Activated CD4-positive, alpha-beta T cell treated with anti-CD3 and anti-CD28 coated beads, Interleukin-10, Interleukin-2, amounts not matched to agents 100 ng/mL and 50 ng/mL, durations not matched to agents 16 hours and 8 hours (primary cell): ENCODE results near the gene INO80D.
"Not testable (repeated sequence)": the region's sequence is repeated elsewhere in the genome, so short reads cannot be mapped to it uniquely, and the experiment has no call there.

Source experiments
- DNase-seq: peaks from one replicate; pipeline ENCODE4 v3.0.0-alpha.2; 2020

INO80D gene

DNA sequence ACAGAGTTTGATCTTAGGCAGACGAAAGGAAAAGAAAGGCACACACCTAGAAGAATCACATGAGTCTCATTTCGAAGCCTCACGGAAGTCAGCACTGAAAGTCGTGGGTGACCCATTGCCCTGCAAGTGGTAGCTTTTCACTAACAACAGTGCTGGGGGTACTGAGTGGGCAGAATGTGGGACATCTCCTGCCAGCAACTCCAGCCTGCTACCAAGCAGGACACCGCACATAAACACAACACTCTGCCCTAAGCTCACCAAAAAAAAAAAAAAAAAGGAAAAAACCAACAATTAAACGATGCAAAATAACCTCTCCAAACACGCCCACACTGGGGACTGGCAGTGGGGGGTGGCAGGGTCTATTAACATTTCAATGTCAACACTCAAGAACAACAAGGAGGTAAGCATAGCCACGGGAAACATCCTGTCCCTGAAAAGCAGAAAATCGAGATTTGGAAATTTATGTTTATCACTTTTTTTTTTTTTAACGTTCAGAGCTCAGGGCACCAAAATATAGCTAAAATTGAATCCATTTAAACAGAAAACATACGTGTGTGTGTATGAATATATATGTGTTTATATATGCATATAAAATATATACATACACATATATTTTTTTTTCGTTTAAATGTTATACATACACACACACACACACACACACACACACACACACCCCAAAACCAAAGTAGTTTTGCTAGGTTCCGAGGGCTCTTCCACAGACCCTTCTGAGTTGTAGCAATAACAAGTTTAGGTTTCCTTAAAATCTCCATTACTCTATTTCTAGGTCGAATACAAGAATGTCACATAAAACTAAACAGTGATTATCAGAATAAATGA lies 2.2 kb downstream of the INO80D start:
- DNase-seq, result peak; percentile 57

DNA sequence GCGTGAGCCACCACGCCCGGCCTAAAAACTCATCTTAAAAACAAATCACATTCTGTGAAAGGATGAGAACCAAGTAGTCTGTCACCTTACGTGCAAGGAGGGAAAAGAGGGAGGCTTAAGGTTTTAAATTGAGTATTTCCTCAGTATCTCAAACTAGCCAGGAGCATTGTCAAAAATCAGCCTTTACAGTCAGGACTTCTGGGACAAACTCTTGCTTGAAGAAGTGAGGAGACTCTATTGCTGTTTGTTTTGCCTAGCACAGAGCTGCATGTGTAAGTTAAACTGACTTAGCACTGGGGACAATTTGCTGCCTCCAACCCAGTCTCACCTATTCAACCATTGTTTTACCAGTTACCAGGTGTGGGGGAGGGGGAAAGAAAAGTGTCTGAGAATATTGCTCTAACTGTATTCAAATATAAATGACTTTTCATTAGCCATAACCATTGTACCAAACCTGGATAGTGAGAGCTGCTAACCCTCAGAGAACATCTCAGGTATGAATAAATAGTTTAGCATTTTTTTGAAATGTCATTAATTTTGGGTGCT lies 3.6 kb downstream of the INO80D start:
- no peak for DNase-seq

DNA sequence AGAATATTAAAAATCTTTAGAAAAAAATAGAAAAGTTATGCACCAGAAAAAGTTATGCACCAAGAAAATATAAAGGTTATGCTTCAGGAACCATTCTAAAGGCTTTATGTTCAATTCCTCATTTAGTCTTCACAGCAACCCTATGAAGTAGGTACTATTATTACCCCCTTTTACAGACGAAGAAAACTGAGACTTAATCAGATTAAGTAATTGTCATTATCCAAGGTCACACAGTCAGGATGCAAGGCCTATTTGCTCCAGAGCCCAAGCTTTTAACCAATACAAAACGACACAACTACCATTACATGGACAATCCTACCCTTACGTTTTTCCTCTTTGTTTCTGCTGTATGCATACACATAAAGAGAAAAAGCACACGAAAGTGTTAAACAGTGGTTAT lies 5.0 kb downstream of the INO80D start:
- no peak for DNase-seq

DNA sequence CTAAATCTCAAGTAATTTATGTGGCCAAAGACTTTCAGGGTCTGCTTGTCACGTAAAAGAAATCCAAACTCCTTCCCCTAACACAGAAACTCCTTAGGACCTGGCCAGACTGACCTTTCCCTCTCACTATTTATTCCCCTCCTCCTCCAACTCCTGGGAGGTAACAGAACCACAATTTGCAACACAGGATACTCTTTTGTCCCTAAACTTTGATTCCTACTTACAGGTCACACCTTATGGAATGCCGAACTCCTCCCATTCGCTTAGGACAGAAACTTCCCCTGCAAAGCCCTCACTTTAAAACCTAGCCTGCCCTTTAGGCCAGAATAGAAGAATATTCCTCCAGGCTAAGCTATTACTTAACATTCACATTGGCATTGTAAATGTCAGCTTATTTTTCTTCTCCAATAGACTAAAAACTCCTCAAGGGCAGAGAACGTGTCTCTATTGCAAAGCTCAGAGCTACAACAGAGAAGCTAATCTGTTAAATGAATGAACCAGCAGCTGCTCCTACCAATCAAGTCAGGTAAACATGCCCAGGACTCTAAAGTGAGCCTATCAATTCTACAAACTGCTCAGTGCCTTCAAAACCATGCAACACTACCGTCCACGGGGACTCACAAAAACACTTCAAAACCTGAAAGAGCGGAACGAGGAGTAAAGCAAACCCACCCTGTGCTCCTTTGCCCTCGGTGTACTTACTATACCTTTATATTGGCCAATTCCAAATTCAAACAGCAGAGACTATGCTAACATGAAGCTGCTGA lies 6.1 kb downstream of the INO80D start:
- DNase-seq, result no peak

DNA sequence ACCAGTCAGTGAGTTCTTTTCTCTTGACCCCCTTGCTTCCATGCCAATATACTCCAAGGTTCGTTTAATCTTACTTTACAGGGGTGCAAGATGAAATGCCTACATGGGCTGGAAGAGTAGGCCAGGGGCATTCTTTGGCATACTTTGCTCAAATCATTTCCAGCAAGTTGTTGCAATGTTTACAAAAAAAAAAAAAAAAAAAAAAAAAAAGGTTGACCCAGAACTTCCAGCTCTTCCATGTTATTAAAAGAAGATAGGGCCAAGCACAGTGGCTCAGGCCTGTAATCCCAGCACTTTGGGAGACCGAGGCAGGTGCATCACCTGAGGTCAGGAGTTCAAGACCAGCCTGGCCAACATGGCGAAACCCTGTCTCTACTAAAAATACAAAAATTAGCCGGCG lies 8.1 kb downstream of the INO80D start:
- DNase-seq, result not testable (repeated sequence)

DNA sequence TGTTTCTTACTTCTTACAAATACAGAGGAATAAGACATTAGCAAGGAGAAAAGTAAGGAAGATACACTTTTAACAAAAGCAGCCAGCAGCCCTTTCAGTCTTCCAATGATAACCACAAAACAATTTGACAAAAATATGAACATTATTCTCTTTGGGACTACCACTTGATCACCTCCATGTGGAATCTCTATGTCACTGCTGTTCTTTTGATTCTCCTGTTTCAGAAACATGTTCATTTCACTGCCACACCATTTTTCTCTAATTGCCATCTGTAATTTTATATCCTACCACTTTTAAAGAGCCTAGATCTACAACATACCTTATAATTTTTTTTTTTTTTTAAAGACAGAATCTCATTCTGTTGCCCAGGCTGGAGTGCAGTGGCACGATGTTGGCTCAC lies 10.9 kb downstream of the INO80D start:
- DNase-seq, result no peak

DNA sequence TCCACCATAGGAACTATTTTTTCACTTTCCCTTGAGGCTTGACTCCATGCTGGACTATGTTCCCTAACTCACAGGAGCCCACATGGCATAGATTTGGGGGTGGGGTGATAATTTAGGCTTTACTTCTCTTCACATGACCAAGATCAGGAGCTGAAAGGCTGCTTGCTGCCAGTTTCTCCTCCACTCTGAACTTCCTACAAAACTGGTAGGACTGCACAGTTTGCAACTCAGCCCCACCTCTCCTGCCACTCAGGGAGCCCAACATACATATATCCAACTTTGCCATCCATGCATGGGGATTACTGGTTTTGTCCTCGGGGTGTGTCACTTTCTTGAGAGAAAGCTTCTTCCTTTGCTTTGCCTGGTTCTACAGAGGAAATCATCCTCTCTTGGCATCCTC lies 14.2 kb downstream of the INO80D start:
- no peak for DNase-seq

DNA sequence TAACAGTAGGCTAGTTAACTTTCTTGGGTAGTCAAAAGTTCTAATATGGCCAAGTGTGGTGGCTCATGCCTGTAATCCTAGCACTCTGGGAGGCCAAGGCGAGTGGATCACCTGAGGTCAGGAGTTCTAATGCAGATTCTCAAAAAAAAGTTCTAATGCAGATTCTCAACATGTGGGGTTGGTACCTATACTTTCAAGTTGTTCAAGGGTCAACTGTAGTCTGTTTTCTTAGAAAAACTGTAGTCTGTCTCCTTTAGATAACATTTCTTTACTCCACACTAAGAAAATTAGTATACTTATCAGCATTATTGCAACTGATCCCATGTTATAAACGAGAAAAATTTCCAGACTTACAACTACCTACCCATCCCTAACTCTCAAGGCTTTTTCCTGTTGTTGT lies 16.6 kb downstream of the INO80D start:
- no peak for DNase-seq

DNA sequence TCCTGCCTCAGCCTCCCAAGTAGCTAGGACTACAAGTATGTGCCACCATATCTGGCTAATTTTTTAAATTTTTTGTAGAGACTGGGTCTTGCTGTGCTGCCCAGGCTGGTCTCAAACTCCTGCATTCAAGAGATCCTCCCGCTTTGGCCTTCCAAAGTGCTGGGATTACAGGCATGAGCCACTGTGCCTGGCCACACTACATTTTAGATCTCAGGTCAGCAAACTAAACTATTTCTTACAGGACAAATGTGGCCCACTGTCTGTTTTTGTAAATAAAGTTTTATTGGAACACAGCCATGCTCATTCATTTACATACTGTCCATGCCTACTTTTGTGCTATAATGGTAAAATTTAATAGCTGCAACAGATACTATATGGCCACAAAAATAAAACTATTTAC lies 17.8 kb downstream of the INO80D start:
- DNase-seq, result no peak

DNA sequence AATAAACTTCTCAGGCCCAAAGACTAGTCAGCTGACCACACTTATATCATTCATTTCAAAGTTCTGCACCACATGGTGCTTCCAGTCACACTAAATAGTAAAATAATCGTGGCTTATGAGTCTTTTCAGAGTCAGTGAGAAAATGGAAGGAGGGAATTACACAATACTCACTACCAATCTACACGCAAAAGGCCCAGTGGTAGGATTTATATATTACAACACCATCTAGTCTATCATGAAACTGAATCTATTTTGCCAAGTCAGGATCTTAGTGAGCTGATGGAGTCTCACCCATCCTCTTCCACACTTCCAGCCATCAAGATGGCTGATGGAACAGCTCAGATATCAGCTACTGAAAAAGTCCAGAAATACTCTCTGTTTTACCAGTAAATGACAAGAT lies 21.9 kb downstream of the INO80D start:
- no peak for DNase-seq

DNA sequence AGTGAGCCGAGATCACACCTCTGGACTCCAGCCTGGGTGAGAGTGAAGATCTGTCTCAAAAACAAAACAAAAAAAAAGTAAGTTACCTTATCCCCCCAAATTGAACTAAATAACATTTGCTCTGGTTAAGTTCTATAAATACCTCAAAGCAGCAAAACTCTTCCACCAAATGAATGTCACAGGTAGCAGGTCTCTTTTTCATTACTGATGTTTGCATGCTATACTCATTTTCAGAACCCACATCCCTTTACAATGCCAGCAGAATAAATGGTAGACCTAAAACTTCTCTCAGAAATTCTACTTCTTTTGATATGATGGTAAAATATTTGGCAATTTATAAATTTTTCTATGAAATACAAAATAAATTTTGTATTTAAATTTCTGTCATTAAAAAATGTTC lies 22.3 kb downstream of the INO80D start:
- DNase-seq, result no peak

DNA sequence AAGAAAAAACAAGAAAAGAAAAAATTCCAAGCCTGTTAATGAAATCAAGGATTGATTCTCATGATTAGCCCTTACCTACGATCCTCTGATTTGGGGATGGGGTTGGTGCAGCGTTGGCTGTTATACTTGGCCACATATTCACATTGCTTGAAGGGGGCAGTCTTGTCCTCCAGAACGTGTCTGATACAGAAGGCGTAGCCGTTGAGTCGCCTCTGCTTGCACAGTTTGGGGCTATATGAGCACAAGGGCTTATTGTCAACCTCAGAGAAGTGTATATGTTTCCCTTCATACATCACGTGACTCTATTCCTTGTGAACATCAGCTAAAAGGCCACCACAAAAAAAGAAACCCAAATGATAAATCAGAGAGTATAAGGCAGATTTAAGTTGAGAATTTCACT lies 23.2 kb downstream of the INO80D start:
- DNase-seq, result no peak

DNA sequence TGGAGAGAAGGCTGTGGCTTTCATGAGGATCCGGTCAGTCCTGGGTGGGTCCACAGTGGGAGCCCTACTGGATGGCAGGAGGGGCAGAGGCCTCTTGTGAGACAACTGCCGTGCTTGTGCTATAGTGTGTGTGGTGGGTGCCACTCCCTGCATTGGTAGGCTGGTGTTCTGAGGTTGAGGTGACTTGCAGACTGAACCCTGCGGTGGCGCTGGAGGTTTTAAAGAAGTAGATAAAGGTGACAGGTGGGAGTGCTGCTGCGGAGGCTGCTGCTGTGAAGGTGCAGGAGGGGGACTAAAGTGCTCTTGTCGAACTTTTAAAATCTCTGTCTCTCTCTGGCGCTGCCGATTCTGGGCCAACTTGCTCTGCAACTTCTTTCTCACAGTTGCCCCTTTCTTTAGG lies 29.7 kb downstream of the INO80D start:
- no peak for DNase-seq

DNA sequence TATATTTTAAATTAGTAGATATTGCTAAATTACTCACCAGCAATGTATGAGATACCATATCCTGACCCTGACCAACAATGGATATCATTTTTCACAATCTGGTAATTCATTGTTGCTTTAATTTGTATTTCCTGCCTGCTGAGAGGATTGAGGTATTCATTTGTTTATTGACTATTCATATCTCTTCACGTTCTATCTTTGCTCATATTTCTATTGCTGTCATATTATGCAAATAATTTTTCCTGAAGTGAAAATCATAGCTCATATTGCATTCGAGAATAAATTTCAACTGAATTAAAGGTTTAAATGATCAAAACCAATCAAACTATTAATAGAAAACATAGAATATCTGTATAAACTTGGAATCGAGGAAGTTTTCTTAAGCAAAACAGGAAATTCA lies 31.0 kb downstream of the INO80D start:
- DNase-seq, result no peak

DNA sequence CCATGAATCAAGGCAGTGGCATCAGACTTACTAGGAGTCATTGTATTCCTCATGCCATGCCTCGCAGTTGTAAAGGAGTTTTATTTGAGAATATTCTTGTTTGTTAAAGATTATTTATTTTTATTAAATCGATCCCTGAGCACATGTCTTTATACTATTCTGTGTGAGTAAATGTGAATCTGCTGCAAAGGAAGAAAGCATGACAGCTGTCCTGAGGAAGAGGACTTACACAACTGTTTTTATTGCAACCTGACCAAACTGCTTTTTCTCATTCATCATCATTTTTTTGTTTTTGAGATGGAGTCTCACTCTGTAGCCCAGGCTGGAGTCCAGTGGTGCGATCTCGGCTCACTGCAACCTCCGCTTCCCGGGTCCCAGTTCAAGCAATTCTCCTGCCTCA lies 34.1 kb downstream of the INO80D start:
- no peak for DNase-seq

DNA sequence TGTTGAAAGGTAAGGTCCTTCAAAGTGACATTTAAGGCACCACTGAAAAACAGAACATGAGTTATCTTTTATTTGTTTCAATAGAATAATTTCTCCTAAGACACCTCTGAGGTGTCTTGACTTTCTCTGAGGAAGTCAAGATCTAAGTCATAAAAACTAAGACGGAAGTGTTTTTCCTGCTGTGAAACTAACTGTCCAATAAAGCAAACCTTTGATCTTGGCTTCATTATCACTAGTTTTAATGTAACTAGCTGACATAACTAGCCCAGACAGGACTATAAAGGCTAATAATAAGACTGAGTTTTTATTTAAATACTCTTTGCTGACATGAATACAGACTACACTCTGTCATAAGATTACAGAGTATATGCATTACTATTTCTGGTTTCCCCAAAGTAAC lies 36.6 kb downstream of the INO80D start:
- no peak for DNase-seq

DNA sequence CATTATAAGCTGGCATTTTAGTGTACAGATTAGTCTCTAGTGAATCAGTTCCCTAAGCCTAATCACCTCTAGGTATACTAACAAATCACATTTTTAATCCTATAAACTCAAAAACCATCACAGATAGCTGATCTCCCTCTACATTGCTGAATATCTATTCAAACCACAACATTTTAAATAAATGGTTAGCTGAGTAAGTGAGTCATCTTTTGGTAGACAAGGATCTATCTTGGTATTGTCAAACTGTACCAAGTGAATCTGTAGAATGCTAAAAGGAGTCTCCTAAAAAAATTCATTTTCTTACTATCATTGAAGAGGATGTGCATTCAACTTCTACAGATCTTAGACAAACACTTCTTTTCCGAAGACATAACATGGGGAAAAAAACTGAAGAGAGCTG lies 40.7 kb downstream of the INO80D start:
- no peak for DNase-seq

DNA sequence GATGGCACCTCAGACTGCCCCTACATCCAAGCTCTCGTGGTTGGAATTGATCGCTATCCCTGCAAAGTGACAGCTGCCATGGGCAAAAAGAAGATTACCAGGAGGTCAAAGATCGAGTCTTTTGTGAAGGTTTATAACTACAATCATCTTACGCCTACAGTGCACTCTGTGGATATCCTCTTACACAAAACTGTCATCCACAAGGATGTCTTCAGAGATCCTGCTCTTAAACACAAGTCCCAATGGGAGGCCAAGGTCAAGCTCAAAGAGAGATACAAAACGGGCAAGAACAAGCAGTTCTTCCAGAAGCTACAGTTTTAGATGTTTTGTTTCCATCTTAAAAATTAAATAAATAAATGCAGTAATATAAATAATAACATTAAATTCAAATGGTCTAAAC lies 45.4 kb downstream of the INO80D start:
- DNase-seq, result no peak

DNA sequence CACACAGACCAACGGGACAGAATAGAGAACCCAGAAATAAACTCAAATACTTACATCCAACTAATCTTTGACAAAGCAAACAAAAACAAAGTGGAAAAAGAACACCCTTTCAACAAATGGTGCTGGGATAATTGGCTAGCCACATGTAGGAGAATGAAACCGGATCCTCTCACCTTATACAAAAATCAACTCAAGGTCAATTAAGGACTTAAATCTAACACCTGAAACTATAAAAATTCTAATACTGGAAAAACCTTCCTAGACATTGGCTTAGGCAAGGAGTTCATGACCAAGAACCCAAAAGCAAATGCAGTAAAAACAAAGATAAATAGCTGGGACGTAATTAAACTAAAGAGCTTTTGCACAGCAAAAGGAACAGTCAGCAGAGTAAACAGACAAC lies 50.6 kb downstream of the INO80D start:
- not testable (repeated sequence) for DNase-seq

DNA sequence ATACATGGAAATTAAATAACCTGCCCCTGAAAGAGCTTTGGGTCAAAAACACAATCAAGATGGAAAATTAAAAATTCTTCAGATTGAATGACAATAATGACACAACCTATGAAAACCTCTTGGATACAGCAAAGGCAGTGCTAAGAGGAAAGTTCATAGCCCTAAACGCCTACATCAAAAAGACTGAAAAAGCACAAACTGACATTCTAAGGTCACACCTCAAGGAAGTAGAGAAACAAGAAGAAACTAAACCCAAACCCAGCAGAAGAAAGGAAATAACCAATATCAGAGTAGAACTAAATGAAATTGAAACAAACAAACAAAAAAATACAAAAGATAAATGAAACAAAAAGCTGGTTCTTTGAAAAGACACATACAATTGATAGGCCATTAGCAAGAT lies 52.5 kb downstream of the INO80D start:
- not testable (repeated sequence) for DNase-seq

DNA sequence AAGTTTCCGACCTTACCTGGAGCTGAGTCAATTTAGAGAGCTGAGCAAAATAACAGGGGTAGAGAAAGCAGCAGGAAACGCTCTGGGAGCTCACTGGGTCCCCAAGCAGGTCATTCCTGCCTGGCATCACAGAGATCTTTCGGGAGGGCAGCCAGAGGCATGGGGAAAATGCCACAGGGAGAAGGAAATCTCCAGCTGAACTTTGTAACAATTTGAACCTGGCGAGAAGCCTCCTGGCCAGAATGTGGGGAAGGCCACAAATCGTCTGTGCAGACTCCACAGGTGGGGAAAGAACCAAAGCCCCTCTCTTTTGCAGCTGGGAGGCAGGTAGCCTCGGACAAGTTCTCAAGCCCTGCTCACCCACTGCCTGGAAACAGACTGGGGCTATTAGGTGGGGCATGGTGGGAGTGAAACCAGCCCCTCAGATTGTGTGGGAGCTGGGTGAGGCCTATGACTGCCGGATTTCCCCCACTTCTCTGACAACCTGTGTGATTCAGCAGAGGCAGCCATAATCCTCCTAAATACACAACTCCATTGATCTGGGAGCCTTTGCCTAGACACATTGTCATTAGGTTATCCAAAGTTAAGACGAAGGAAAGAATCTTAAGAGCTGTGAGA lies 53.9 kb downstream of the INO80D start:
- DNase-seq, result no peak

DNA sequence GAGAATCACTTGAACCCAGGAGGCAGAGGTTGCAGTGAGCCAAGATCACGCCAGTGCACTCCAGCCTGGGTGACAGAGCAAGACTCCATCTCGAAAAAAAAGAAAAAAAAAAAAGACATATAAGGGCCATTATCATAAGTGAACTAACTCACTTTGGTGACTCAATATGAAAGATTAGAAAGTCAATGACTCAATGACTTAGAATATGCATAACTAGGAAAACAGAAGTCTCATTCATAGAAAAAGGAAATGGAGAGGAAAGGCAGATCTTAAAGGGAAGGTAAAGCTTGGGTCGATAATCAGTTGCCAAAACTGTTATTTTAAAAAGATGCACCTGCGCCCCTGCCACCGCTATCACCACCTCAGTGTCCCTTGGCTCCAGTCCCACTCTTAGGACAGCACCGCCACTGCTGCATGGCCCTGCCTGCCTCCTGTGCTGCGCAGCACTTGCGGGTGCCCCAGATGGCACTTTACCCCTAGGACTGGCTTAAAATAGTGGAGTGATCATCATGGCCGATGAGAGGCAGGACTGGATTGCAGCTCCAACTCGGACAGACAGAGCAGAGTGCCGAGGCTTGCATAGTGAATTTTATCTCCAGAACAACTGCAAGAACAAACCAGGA lies 54.7 kb downstream of the INO80D start:
- DNase-seq, result peak; percentile 74

DNA sequence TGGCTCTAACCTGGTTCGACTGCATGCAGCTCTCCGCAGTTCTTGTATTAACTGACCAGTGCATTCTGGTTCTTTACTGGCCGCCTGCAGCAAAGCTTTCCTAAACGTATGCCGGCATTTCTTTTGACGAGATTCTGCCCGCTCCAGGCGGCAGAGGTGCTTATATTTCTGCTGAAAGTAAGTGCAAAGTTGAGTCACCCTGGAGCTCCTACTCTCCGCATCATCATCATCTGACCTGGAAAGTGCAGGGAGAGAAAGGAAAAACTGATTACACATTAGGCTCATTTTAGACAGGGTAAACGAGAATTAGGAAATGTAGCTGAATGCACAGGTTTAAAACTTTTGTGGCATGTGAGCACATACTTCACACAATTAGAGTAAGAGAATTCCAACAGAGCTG lies 57.9 kb downstream of the INO80D start:
- no peak for DNase-seq
